GM12892 (cell line): ENCODE measurements around the gene RPE65.

Source experiments
- POLR2A ChIP-seq: IDR thresholded peaks from 2 replicates; pipeline ENCODE4 v1.6.1; 2011; ENCODE audit warnings: low read depth, low read length, control low read depth
- POLR2AphosphoS5 ChIP-seq: IDR thresholded peaks from 2 replicates; pipeline ENCODE4 v1.6.1; 2011; ENCODE audit warnings: low read depth, low read length, control low read depth
- TAF1 ChIP-seq: IDR thresholded peaks from 2 replicates; pipeline ENCODE4 v1.6.1; 2011; ENCODE audit warnings: low read depth, mild to moderate bottlenecking, control low read depth, low read length, borderline replicate concordance

GRCh38 chr1:68384872-68385411 lies 64.8 kb downstream of the RPE65 start:
- TF ChIP-seq TAF1 (no peak), POLR2A (no peak), POLR2AphosphoS5 (no peak)
